ENCODE data around the gene SPAG4. TPM values are rescaled to one million over a fixed set of nuclear protein-coding genes. Genes with fewer than 3 reads are reported as not detected.
A peak's percentile ranks its signal among the peaks of the same experiment; 100 is the strongest.

SPAG4 gene
- total and polyA plus RNA-seq, 2 experiments from 2014 or later: 27.9 to 44.6 TPM

DNA sequence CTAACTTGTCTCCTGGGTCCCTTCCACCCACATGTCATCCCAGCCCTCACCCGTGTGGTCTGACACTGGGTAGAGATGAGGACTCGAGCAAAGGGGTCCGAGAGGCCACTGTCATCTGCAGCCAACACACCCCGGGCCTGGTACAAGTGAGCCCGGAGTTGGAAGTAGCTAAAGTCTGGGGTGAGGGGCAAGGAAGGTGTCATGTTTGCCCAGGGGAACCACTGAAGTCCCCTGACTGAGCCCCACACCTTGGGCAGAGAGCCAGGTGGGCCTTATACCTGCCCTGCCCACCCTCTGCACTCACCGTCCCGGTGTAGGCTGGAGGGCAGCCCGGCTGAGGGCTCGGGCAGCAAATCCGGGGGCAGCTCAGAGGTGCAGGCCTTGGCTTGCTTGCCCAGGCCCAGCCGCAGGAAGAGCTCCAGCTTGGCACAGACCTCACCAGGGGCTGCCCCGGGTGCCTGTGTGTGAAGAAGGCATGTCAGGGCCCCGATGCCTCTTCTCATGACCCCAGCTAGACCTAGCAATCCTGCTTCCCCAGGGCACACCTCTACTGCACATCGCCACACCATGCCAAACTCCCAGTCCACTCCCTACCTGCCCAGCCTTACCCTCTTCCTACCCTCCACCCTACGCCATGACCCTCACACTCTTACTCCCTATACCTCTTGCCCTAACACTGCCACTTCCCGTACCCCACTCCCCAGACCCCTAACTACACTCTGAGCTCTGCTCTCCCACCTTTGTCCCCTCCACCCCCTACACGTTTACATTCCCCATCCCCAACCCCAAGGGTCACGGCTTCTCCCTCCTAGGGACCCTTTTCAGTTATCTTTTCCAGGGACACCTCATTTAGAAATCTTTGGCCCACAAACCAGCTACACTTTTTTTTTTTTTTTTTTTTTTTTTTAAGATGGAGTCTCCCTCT is 31.7 kb upstream of the SPAG4 start:
- H3K36me3 ChIP-seq: no peaks in the 10 kb centered on the region
- DNase-seq (ENCODE audit: low read depth in 1 of 2, low spot score in 1 of 2): no peak
- TF ChIP-seq, protein P1, sequence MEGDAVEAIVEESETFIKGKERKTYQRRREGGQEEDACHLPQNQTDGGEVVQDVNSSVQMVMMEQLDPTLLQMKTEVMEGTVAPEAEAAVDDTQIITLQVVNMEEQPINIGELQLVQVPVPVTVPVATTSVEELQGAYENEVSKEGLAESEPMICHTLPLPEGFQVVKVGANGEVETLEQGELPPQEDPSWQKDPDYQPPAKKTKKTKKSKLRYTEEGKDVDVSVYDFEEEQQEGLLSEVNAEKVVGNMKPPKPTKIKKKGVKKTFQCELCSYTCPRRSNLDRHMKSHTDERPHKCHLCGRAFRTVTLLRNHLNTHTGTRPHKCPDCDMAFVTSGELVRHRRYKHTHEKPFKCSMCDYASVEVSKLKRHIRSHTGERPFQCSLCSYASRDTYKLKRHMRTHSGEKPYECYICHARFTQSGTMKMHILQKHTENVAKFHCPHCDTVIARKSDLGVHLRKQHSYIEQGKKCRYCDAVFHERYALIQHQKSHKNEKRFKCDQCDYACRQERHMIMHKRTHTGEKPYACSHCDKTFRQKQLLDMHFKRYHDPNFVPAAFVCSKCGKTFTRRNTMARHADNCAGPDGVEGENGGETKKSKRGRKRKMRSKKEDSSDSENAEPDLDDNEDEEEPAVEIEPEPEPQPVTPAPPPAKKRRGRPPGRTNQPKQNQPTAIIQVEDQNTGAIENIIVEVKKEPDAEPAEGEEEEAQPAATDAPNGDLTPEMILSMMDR (IDR thresholded peaks at IDR 0.05; ENCODE audit: low read depth, low read length): no peak
- H3K9me3 ChIP-seq (ENCODE audit: low read depth): no peaks in the 10 kb centered on the region
- H3K27ac ChIP-seq: no peak overlapping the region
- no peaks in the 10 kb centered on the region for H3K27me3 ChIP-seq
- H3K4me1 ChIP-seq (ENCODE audit: low read depth): no peaks in the 10 kb centered on the region
- H3K4me3 ChIP-seq: no peak overlapping the region

DNA sequence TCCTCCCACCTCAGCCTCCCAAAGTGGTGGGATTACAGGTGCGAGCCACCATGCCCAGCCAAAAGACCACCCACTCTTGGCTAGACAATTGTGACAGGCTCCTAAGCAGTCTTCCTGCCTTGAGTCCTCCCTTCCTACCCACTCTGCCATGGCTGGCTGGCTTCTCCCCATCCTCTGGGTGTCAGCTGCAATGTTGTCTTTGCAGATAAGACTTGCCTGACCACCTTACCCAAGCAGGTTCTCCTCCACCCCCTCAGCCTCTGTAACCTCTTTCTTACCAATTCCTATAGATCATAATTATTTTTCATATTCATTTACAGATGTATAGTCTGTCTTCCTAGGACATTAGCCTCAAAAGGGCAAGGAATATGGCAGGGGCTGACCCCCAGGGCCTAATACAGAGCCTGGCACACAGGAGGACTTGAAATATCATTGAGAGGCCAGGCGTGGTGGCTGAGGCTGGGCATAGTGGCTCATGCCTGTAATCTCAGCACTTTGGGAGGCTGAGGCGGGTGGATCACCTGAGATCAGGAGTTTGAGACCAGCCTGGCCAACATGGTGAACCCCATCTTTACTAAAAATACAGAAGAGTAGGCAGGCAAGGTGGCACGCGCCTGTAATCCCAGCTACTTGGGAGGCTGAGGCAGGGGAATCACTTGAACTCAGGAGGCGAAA is 28.7 kb upstream of the SPAG4 start:
- H3K36me3 ChIP-seq: no peaks in the 10 kb centered on the region
- H3K4me1 ChIP-seq (ENCODE audit: low read depth): no peaks in the 10 kb centered on the region
- H3K27me3 ChIP-seq: no peaks in the 10 kb centered on the region
- no peak for DNase-seq (ENCODE audit: low read depth in 1 of 2, low spot score in 1 of 2)
- no peak overlapping the region for H3K4me3 ChIP-seq
- H3K27ac ChIP-seq: no peak overlapping the region
- no peaks in the 10 kb centered on the region for H3K9me3 ChIP-seq (ENCODE audit: low read depth)
- TF ChIP-seq, protein P1 (IDR thresholded peaks at IDR 0.05; ENCODE audit: low read depth, low read length): no peak

DNA sequence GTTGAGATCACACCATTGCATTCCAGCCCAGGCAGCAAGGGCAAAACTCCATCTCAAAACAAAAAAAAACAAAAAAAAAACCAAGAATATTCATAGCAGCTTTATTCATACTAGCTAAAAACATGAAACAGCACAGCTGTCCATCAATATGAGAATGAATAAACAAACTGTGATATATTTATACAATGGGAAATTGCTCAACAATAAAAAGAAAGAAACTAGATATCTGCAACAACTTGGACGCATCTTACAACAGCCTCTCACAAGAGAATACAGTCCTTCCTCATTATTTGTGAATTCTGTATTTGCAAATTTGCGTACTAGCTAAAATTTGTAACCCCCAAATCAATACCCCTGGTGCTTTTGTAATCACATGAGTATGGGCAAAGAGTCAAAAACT is 28.2 kb upstream of the SPAG4 start:
- no peaks in the 10 kb centered on the region for H3K36me3 ChIP-seq
- no peaks in the 10 kb centered on the region for H3K27me3 ChIP-seq
- no peak overlapping the region for H3K27ac ChIP-seq
- no peak overlapping the region for H3K4me3 ChIP-seq
- H3K9me3 ChIP-seq (ENCODE audit: low read depth): no peaks in the 10 kb centered on the region
- TF ChIP-seq, protein P1 (IDR thresholded peaks at IDR 0.05; ENCODE audit: low read depth, low read length): no peak
- DNase-seq (ENCODE audit: low read depth in 1 of 2, low spot score in 1 of 2): no peak
- H3K4me1 ChIP-seq (ENCODE audit: low read depth): no peaks in the 10 kb centered on the region

DNA sequence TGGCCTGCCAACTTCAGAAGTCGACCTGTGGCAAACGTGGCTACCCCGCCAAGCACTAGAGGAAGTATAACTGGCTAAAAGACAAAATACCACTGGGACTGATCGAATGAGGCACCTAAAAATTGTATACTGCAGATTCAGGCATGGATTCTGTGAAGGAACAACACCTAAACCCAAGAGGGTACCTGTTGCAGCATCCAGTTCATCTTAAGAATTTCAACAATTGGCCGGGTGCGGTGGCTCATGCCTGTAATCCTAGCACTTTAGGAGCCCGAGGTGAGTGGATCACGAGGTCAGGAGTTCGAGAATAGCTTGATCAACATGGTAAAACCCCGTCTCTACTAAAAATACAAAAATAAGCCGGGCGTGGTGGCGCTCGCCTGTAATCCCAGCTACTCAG is 27.2 kb upstream of the SPAG4 start:
- H3K4me3 ChIP-seq: no peak overlapping the region
- TF ChIP-seq, protein P1 (IDR thresholded peaks at IDR 0.05; ENCODE audit: low read depth, low read length): no peak
- DNase-seq (ENCODE audit: low read depth in 1 of 2, low spot score in 1 of 2): no peak
- H3K27ac ChIP-seq: no peak overlapping the region
- H3K4me1 ChIP-seq (ENCODE audit: low read depth): no peaks in the 10 kb centered on the region
- no peaks in the 10 kb centered on the region for H3K27me3 ChIP-seq
- H3K36me3 ChIP-seq: no peaks in the 10 kb centered on the region
- H3K9me3 ChIP-seq (ENCODE audit: low read depth): no peaks in the 10 kb centered on the region

DNA sequence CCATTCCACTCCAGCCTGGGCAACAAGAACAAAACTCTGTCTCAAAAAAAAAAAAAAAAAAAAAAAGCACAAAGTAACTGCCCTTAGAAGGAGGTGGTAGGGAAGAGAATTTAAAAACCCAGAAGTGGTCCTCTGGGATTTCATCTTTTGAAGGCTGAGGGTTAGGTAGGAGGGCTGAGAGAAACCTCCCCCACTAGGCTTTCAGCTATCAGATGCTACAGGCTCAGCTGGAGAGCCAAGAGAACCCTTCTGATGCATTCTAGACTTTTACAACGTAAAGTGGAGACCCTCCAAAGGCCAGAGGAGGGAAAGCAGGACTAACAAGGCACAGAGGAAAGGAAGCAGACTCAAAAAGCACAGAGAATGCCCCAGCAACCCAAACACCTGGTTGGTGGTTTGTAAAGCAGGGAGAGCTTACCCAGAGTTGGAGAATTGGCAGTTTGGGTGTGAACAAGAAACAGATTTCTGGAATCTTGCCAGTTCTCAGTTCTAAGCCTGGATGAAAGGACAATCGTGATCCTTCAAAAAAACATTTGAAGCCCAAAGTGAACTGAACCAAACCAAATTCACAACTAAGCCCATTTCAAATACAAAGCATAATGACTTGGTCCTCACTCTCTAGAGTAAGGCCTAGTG is 23.2 kb upstream of the SPAG4 start:
- Histone ChIP-seq H3K27me3 (no peaks in the 10 kb centered on the region), H3K27ac (no peak overlapping the region), H3K4me3 (no peak overlapping the region), H3K36me3 (no peaks in the 10 kb centered on the region), H3K4me1 (ENCODE audit: low read depth) (no peaks in the 10 kb centered on the region), H3K9me3 (ENCODE audit: low read depth) (no peaks in the 10 kb centered on the region)
- DNase-seq (ENCODE audit: low read depth in 1 of 2, low spot score in 1 of 2): peak in 1 of 2 donors; percentile 12
- TF ChIP-seq, protein P1 (IDR thresholded peaks at IDR 0.05; ENCODE audit: low read depth, low read length): no peak

All from cardiac muscle cell (in vitro differentiated cells and primary cell).